Endothelial cell of umbilical vein (primary cell): ENCODE data around the gene DNAH11.

ENCODE experiments used
- EZH2 ChIP-seq: IDR thresholded peaks from 2 replicates; pipeline ENCODE4 v1.6.1; 2012; ENCODE audit warnings: borderline replicate concordance, low read depth, mild to moderate bottlenecking, moderate library complexity, low read length, inconsistent platforms; ENCODE audit not compliant: severe bottlenecking
- FOS ChIP-seq: IDR thresholded peaks from 2 replicates; pipeline ENCODE4 v1.6.1; 2011; ENCODE audit warnings: mild to moderate bottlenecking, low read length, moderate library complexity, borderline replicate concordance; ENCODE audit not compliant: insufficient read depth
- JUN ChIP-seq: IDR thresholded peaks from 2 replicates; pipeline ENCODE4 v1.6.1; 2011; ENCODE audit warnings: borderline replicate concordance, low read depth; ENCODE audit not compliant: insufficient read length, insufficient read depth
- POLR2A ChIP-seq: IDR thresholded peaks from 2 replicates; pipeline ENCODE4 v1.6.1; 2012; ENCODE audit warnings: low read depth, mild to moderate bottlenecking, control low read depth, low read length
- POLR2AphosphoS5 ChIP-seq: IDR thresholded peaks from 2 replicates; pipeline ENCODE4 v1.6.1; 2012; ENCODE audit warnings: low read depth, mild to moderate bottlenecking, control low read depth, low read length, moderate library complexity; ENCODE audit not compliant: insufficient read depth
- TF ChIP-seq, protein P1 (sequence below), 2 donors: IDR thresholded peaks; 1 replicate in 1 of 2; 2 replicates in 1 of 2; pipeline ENCODE4 v1.5.1; 2011; ENCODE audit warnings: low read length in 2 of 2, mild to moderate bottlenecking in 2 of 2, moderate library complexity in 2 of 2, control low read depth in 1 of 2, inconsistent platforms in 1 of 2, low read depth in 1 of 2; ENCODE audit not compliant: insufficient read depth in 1 of 2; ENCODE audit errors: extremely low read depth in 1 of 2

DNA sequence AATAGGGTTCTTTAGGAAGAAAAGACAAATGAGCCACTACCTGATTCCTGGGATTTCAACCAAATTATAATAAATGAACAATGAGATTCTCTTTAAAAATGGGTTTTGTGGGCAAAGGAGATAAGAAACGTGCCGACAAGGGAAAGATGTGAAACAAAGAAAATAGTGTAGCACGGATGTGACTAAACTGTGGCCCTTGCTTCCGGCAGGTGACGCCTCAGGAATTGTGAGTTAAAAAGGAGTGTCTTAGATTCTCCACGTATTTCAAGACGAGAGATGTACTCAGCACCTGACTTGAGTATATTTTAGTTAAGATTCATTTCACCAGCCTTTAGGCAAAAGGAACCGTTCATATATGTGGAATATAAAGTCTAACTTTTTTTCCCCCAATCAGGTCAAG, 75.9 kb downstream of the DNAH11 start:
- TF ChIP-seq, protein P1, sequence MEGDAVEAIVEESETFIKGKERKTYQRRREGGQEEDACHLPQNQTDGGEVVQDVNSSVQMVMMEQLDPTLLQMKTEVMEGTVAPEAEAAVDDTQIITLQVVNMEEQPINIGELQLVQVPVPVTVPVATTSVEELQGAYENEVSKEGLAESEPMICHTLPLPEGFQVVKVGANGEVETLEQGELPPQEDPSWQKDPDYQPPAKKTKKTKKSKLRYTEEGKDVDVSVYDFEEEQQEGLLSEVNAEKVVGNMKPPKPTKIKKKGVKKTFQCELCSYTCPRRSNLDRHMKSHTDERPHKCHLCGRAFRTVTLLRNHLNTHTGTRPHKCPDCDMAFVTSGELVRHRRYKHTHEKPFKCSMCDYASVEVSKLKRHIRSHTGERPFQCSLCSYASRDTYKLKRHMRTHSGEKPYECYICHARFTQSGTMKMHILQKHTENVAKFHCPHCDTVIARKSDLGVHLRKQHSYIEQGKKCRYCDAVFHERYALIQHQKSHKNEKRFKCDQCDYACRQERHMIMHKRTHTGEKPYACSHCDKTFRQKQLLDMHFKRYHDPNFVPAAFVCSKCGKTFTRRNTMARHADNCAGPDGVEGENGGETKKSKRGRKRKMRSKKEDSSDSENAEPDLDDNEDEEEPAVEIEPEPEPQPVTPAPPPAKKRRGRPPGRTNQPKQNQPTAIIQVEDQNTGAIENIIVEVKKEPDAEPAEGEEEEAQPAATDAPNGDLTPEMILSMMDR (IDR thresholded peaks at IDR 0.05; ENCODE audit: extremely low read depth in 1 of 2, insufficient read depth in 1 of 2, low read depth in 1 of 2, low read length in 2 of 2), result no peak
- TF ChIP-seq POLR2A, result no peak
- no peak for TF ChIP-seq EZH2
- no peak for TF ChIP-seq POLR2AphosphoS5
- no peak for TF ChIP-seq FOS
- no peak for TF ChIP-seq JUN
